LNCAP (cell line): ENCODE measurements around the gene TSNAX.

Experiments used
- TF ChIP-seq, protein P1 (sequence below): fragments of 450-650 bp; IDR thresholded peaks from 2 replicates; pipeline ENCODE4 v1.5.1; 2017; ENCODE audit warnings: mild to moderate bottlenecking

TSNAX gene

DNA sequence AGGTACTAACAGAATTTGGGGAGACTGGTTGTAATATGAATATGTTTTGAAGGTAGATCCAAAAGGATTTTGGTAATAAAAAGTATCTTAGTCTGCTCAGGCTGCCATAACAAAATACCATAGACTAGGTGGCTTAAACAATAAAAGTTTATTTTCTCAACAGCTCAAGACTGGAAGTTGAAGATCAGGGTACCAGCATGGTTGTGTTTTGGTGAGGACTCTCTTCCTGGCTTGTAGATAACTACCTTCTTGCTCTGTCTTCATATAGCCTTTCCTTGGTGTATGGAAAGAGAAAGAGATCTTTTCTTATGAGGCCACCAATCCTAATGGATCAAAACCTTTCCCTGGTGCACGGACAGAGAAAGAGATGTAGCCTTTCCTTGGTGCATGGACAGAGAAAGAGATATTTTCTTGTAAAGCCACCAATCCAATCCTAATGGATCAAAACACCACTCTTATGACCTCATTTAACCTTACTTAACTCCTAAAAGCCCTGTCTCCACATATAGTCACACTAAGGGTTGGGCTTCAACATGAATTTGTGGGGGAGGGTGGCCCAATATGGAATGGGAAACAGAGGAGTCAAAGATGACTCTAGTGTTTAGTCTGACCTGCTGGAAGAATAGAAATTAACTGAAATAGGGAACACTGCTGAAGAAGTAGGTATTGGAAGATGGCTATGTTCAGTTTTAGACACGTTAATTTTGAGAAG, 5.4 kb upstream of the TSNAX start:
- TF ChIP-seq, protein P1, sequence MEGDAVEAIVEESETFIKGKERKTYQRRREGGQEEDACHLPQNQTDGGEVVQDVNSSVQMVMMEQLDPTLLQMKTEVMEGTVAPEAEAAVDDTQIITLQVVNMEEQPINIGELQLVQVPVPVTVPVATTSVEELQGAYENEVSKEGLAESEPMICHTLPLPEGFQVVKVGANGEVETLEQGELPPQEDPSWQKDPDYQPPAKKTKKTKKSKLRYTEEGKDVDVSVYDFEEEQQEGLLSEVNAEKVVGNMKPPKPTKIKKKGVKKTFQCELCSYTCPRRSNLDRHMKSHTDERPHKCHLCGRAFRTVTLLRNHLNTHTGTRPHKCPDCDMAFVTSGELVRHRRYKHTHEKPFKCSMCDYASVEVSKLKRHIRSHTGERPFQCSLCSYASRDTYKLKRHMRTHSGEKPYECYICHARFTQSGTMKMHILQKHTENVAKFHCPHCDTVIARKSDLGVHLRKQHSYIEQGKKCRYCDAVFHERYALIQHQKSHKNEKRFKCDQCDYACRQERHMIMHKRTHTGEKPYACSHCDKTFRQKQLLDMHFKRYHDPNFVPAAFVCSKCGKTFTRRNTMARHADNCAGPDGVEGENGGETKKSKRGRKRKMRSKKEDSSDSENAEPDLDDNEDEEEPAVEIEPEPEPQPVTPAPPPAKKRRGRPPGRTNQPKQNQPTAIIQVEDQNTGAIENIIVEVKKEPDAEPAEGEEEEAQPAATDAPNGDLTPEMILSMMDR, result no peak

DNA sequence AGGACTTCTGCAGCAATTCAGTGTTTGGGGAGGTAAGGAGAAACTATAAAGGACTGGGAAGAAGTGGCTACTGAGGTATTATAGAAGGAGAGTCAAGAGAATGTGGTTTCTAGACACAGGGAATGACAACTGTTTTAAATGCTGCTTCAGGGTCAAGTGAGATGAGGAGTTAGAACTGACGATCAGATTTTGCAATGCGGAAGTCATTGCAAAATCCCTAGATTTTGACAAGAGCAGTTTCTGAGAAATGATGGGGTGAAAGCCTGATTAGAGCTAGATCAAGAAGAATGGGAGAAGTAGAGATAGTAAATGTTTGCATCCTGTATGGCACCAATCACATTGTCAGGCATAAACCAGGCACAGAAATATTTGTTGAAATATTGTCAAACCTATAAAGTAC, 4.7 kb upstream of the TSNAX start:
- TF ChIP-seq, protein P1, result no peak

DNA sequence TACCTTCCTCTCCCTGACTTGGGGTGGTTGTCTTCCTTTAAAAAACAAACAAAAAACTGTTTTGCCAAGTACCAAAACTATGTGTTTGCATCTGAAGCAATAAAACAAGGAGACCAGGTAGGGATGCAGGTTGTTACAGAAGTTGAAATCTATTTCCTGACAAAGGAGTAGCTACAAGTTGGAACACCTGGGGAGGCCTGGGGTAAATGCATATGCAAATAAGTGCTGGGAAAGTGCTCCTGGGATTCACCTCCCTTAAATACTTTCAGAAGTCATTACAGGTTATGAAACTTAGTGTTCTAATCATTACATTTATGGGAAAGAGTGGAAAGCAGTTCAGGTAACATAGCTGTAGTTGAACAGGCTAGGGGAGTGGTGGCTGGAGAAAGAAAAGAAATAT, 1.9 kb upstream of the TSNAX start:
- TF ChIP-seq, protein P1, result no peak

DNA sequence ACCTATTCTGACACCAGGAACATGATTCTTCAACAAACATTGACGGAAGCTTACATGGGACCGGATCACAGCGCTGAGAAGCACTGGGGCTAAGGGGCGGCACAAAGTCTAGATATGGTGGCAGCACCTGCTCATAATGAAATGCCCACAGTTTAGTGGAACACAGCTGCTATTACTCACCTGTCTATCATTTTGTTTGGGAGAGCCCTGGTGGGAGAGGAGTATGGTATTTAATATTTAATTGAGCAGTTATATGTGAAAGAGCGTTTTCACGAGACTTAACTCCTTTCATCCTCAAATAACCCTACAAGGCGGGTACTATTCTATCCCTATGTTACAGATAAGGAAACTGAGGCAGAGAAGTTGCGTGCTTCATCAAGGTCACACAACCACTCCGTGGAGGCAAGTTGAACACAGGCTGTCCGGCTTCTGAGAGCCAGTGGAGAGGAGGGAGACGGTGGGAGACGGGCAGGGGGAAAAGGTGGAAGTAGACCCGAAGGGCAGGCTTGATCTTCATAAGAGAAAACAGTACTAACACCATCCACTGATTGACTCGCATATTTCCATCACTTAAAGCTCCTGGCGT, 790 bp upstream of the TSNAX start:
- TF ChIP-seq, protein P1, result no peak

DNA sequence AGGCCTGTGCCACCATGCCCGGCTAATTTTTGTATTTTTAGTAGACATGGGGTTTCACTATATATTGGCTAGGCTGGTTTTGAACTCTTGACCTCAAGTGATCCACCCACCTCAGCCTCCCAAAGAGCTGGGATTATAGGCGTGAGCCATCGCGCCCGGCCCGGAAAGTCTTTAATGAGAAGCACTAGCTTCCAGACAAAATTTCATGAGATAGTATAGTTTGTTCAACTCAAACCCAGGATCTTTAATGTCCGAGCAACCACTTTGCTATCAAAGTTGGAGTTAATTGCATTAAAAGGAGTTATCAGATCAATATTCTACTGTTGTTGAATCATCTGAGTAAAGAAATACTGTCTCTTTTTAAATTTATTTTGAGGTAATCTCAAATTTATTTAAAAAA, 4.8 kb downstream of the TSNAX start:
- TF ChIP-seq, protein P1, result no peak

DNA sequence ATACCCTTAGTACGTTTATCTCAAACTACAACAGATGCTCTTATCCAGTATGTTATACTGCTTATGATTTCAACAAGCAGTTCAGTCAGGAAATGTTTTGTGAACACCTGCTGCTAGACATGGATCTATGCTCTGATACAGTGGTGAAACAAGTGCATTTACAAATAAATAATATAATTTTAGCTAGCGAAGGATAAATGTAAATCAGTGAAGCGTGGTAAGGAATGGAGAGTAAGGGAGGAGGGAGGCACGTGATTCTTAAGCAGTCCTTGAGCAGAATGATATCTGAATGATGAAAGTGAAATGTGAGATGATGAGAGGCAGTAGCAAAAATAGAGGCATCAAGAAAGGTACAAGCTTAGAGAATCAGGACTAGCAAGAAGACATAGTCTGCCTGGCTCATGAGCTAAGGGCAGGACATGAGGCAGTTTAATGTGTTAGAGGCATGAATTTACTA, 6.3 kb downstream of the TSNAX start:
- TF ChIP-seq, protein P1, result no peak

DNA sequence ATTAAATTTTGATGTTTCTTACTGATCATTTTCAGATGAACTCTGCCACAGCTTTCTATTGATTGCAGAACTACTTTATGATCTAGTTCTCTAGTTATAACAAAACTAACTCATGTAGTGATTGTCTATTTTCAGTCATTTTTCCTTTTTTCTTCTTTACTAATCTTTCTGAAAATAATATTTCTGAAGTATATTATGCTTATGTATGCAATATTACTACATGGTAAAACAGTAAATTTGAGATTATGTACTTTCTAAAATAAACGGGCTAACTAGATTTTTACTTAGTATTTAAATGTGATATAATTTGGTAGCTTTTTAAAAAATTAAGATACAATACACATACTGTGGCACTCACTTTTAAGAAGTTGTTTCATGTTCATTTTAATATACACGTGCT, 7.6 kb downstream of the TSNAX start:
- TF ChIP-seq, protein P1, result no peak

DNA sequence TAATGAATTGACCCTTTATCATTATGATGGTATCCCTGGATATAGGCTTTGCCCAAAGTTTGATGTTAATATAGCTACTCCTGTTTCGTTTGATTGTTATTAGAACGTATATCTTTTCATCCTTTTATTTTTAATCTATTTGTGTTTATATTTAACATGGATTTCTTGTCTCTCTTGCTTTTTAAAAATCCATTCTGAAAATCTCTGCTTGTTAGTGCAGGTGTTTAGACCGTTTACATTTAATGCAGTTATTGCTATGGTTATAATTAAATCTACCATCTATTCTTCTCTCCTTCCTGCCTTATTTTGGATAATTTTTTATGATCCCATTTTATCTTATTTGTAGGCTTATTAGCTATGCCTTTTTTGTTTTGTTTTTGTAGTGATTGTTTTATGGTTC, 12.4 kb downstream of the TSNAX start:
- TF ChIP-seq, protein P1, result no peak
